ENCODE results near the gene RNGTT. TPM values are rescaled to one million over a fixed set of nuclear protein-coding genes. Genes with fewer than 3 reads are reported as not detected.

RNGTT gene
- total RNA-seq, 1 donor from 2014 or later: 13.1 TPM

DNA sequence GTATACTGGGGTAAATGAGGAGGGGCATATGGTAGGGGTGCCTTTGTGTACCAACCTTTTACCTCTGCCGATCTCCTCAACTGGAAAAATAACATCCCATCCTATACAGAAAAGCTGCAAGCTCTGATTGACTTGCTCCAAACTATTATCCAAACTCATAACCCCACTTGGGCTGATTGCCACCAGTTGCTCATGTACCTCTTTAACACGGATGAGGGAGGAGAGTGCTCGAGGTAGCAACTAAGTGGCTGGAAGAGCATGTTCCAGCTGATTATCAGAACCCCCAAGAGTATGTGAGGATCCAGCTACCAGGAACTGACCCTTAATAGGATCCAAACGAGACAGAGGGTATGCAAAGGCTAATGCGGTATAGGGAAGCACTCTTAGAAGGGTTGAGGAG lies 299.6 kb downstream of the RNGTT start:
- Mint-ChIP-seq H3K4me1 (ENCODE audit: low read depth) (peaks cover 3% of the 10 kb centered on the region), H3K9me3 (ENCODE audit: low read depth) (peaks cover 35% of the 10 kb centered on the region), H3K36me3 (ENCODE audit: low read depth) (peaks cover 18% of the 10 kb centered on the region), H3K27ac (ENCODE audit: unreplicated experiment) (no peak overlapping the region), H3K4me3 (ENCODE audit: unreplicated experiment) (no peak overlapping the region), H3K27me3 (ENCODE audit: low read depth) (no peaks in the 10 kb centered on the region)
- DNase-seq (ENCODE audit: low spot score): no peak
- TF ChIP-seq, protein P1, sequence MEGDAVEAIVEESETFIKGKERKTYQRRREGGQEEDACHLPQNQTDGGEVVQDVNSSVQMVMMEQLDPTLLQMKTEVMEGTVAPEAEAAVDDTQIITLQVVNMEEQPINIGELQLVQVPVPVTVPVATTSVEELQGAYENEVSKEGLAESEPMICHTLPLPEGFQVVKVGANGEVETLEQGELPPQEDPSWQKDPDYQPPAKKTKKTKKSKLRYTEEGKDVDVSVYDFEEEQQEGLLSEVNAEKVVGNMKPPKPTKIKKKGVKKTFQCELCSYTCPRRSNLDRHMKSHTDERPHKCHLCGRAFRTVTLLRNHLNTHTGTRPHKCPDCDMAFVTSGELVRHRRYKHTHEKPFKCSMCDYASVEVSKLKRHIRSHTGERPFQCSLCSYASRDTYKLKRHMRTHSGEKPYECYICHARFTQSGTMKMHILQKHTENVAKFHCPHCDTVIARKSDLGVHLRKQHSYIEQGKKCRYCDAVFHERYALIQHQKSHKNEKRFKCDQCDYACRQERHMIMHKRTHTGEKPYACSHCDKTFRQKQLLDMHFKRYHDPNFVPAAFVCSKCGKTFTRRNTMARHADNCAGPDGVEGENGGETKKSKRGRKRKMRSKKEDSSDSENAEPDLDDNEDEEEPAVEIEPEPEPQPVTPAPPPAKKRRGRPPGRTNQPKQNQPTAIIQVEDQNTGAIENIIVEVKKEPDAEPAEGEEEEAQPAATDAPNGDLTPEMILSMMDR (IDR thresholded peaks at IDR 0.05): no peak

DNA sequence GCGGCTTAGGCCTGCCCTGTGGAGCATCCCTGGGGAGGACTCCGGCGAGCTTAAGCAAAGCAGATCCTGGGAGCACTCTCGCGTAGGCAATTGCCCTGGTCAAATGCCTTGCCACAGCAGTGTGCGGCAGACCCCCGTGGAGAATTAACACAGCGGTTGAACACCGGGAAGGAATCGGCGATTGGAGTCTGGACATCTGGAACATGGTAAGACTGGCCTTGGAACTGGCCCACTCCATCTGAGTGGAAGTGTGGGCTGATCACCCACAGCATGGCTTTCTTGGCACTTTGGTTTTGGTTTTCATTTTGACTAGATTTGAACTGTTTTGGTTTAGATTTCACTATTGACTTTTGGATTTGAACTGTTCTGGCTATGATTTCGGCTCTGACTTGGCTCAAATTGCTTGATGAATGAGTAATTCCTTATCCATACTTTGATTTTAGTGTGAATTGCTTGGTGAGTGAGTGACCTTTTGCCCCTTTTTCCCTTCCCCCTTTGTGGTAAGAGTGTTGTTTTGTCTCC lies 300.7 kb downstream of the RNGTT start:
- H3K9me3 Mint-ChIP-seq (ENCODE audit: low read depth): peaks cover 35% of the 10 kb centered on the region

DNA sequence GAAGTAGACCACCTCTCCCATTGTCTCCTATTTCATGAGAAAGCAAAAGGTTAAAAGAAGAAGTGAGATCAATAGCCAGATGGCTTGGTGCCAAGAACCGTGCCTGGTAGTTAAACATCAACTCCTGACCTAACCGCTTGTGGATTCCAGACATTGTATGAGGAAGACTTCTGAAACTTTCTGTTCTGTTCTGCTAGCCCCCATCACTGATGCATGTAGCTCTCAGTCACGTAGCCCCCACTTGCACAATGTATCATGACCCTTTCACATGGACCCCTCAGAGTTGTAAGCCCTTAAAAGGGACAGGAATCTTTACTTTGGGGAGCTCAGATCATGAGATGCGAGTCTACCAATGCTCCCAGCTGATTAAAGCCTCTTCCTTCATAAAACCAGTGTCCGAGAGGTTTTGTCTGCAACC lies 301.2 kb downstream of the RNGTT start:
- Mint-ChIP-seq H3K27ac (ENCODE audit: unreplicated experiment) (no peak overlapping the region), H3K9me3 (ENCODE audit: low read depth) (peaks cover 35% of the 10 kb centered on the region), H3K4me1 (ENCODE audit: low read depth) (peaks cover 3% of the 10 kb centered on the region), H3K4me3 (ENCODE audit: unreplicated experiment) (no peak overlapping the region), H3K27me3 (ENCODE audit: low read depth) (no peaks in the 10 kb centered on the region), H3K36me3 (ENCODE audit: low read depth) (peaks cover 18% of the 10 kb centered on the region)
- TF ChIP-seq, protein P1 (IDR thresholded peaks at IDR 0.05): no peak
- DNase-seq (ENCODE audit: low spot score): no peak

More for the DNA sequence above, 300.7 kb downstream of the RNGTT start:
- peaks cover 18% of the 10 kb centered on the region for H3K36me3 Mint-ChIP-seq (ENCODE audit: low read depth)
- H3K27me3 Mint-ChIP-seq (ENCODE audit: low read depth): no peaks in the 10 kb centered on the region
- H3K4me3 Mint-ChIP-seq (ENCODE audit: unreplicated experiment): no peak overlapping the region
- TF ChIP-seq, protein P1 (IDR thresholded peaks at IDR 0.05): no peak
- no peak overlapping the region for H3K27ac Mint-ChIP-seq (ENCODE audit: unreplicated experiment)
- no peak for DNase-seq (ENCODE audit: low spot score)
- peaks cover 3% of the 10 kb centered on the region for H3K4me1 Mint-ChIP-seq (ENCODE audit: low read depth)

DNA sequence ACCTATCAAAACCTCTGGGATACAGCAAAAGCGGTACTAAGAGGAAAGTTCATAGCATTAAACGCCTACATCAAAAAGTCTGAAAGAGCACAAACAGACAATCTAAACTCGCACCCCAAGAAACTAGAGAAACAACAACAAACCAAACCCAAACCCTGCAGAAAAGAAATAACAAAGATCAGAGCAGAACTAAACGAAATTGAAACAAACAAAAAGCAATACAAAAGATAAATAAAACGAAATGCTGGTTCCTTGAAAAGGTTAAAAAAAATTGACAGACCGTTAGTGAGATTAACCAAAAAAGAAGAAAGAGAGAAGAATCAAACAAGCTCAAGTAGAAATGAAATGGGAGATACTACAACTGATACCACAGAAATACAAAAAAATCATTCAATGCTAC lies 302.3 kb downstream of the RNGTT start:
- Mint-ChIP-seq H3K36me3 (ENCODE audit: low read depth) (peaks cover 18% of the 10 kb centered on the region), H3K9me3 (ENCODE audit: low read depth) (peaks cover 35% of the 10 kb centered on the region), H3K27ac (ENCODE audit: unreplicated experiment) (no peak overlapping the region), H3K4me3 (ENCODE audit: unreplicated experiment) (no peak overlapping the region), H3K4me1 (ENCODE audit: low read depth) (peaks cover 3% of the 10 kb centered on the region), H3K27me3 (ENCODE audit: low read depth) (no peaks in the 10 kb centered on the region)
- DNase-seq (ENCODE audit: low spot score): no peak
- TF ChIP-seq, protein P1 (IDR thresholded peaks at IDR 0.05): no peak

DNA sequence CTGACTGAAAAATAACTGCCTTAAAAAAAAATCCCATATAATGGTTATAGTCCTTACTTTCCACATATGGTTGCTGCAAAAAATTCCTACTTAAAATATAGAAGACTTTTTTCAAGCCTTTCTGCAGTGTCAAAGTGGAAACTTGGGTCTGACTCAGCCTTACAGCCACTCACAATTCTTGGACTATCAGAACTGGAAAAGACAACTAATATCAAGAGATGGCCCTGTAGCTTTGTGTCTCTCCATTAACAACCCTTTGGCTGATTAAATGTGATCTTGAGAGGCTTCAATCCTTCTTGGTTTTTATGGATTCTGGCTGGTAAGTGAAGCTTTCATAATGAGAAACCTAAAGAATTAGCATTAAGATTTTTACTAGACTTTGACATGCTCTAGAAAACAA lies 307.8 kb downstream of the RNGTT start:
- Mint-ChIP-seq H3K4me3 (ENCODE audit: unreplicated experiment) (no peak overlapping the region), H3K36me3 (ENCODE audit: low read depth) (peaks cover 7% of the 10 kb centered on the region), H3K9me3 (ENCODE audit: low read depth) (peaks cover 13% of the 10 kb centered on the region), H3K27ac (ENCODE audit: unreplicated experiment) (no peak overlapping the region), H3K4me1 (ENCODE audit: low read depth) (peaks cover 7% of the 10 kb centered on the region), H3K27me3 (ENCODE audit: low read depth) (no peaks in the 10 kb centered on the region)
- no peak for DNase-seq (ENCODE audit: low spot score)
- TF ChIP-seq, protein P1 (IDR thresholded peaks at IDR 0.05): no peak
